Measurements from ENCODE around the gene TRIO.

DNA sequence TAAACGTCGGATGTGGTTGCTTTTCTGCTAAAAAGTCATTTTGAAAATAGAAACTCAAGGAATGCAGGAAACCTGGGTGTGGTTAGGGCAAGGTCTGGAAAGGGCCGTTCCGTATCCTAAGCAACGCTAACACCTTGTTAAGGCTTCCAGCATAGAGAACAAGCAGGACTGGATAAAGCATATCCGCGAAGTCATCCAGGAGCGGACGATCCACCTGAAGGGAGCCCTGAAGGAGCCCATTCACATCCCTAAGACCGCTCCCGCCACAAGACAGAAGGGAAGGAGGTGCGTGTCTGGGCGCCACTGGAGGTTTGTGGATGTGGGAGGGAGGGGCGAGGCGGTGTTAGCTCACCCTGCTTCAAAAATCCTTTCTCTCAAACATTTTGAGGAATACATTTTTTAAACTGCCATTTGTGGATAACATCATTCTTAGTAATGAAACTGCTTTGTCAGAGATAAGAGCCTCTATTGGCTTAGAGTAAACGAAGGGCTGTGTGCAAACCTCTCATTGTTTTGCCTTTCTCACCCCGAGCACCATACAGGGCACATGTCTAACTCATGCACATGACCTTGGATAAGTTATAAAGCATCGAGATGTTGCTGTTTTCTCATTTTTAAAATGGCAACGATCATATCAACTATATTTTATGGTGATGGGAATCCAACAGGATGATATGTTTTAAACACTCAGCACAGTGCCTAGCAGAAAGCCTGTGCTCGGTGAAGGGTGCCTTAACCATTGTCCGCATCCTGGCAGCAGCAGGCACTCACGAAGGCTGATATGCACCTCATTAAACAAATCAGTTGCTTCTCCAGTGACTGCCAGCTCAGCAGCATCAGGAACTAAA is 262.8 kb downstream of the TRIO start:
- TF ChIP-seq, protein P1, sequence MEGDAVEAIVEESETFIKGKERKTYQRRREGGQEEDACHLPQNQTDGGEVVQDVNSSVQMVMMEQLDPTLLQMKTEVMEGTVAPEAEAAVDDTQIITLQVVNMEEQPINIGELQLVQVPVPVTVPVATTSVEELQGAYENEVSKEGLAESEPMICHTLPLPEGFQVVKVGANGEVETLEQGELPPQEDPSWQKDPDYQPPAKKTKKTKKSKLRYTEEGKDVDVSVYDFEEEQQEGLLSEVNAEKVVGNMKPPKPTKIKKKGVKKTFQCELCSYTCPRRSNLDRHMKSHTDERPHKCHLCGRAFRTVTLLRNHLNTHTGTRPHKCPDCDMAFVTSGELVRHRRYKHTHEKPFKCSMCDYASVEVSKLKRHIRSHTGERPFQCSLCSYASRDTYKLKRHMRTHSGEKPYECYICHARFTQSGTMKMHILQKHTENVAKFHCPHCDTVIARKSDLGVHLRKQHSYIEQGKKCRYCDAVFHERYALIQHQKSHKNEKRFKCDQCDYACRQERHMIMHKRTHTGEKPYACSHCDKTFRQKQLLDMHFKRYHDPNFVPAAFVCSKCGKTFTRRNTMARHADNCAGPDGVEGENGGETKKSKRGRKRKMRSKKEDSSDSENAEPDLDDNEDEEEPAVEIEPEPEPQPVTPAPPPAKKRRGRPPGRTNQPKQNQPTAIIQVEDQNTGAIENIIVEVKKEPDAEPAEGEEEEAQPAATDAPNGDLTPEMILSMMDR (conservative IDR thresholded peaks at IDR 0.05 in 1 of 2, IDR thresholded peaks at IDR 0.05 in 1 of 2; ENCODE audit: low read depth in 1 of 2, low read length in 2 of 2), result no peak
- TF ChIP-seq EZH2 (IDR thresholded peaks at IDR 0.05; ENCODE audit: low read length, missing control alignments), result no peak
